ENCODE data around the gene ZNF582. TPM values are rescaled to one million over a fixed set of nuclear protein-coding genes. Genes with fewer than 3 reads are reported as not detected.

ZNF582 gene
- total and polyA plus RNA-seq, 10 donors: 2.7 to 8.1 (median 4.9) TPM

- peak; percentile 98 for DNase-seq
- Histone ChIP-seq H3K36me3 (peaks cover 9 to 58% (median 31%) of the 10 kb centered on the region in 6 donors), H3K27me3 (replicated peaks in 1 of 7) (no peaks in the 10 kb centered on the region), H3K9me3 (peaks cover 7 to 77% (median 71%) of the 10 kb centered on the region in 8 donors), H3K4me3 (peak within 1 kb of the TSS; percentile 49 to 85 (median 68)), H3K27ac (peak within 1 kb of the TSS; percentile 96 to 99 (median 98)), H3K4me1 (peaks cover 0 to 27% (median 21%) of the 10 kb centered on the region in 6 donors)
- TF ChIP-seq POLR2A (IDR thresholded peaks at IDR 0.05) (no peak), POLR2AphosphoS5 (IDR thresholded peaks at IDR 0.05) (peak; percentile 73 to 88 (median 83)), CTCF (IDR thresholded peaks at IDR 0.05 in 8 of 11, conservative IDR thresholded peaks at IDR 0.05 in 3 of 11) (peak in 2 of 11 experiments; percentile 8 to 24)
- intact Hi-C loops (cut with DNase I; ENCODE audit: low total_unique reads): no loop called here
- WGBS, 5 donors: 0 to 1% (median 1%) methylated on average over 46 to 70 of the region's 70 CpGs
Measured at GRCh38 chr19:56403764-56404704, 10.7 kb upstream of the ZNF582 start, which contains the start of gene ZNF583. TSS of gene ZNF583 (plus strand) at chr19:56404332. CDS start at chr19:56407115, 2,783 bp downstream.

GRCh38 chr19:56403261-56403660 lies 9.9 kb upstream of the ZNF582 start:
- no peak for DNase-seq
- peaks cover 4 to 58% (median 31%) of the 10 kb centered on the region in 6 donors for H3K36me3 ChIP-seq
- H3K9me3 ChIP-seq: peaks cover 6 to 77% (median 71%) of the 10 kb centered on the region in 8 donors
- peaks cover 0 to 27% (median 21%) of the 10 kb centered on the region in 6 donors for H3K4me1 ChIP-seq
- H3K4me3 ChIP-seq: peak overlapping the region; percentile 49 to 85 (median 68)
- TF ChIP-seq POLR2AphosphoS5 (IDR thresholded peaks at IDR 0.05): no peak
- TF ChIP-seq POLR2A (IDR thresholded peaks at IDR 0.05): no peak
- no peak for TF ChIP-seq CTCF (IDR thresholded peaks at IDR 0.05 in 8 of 11, conservative IDR thresholded peaks at IDR 0.05 in 3 of 11)
- intact Hi-C loops (cut with DNase I; ENCODE audit: low total_unique reads): no loop called here
- no peaks in the 10 kb centered on the region for H3K27me3 ChIP-seq (replicated peaks in 1 of 7)
- H3K27ac ChIP-seq: peak overlapping the region; percentile 96 to 99 (median 98)
- WGBS, 5 donors: 26 to 34% (median 29%) methylated on average over 9 of the region's 9 CpGs

- no peak for TF ChIP-seq POLR2AphosphoS5 (IDR thresholded peaks at IDR 0.05)
- no peak for TF ChIP-seq CTCF (IDR thresholded peaks at IDR 0.05 in 8 of 11, conservative IDR thresholded peaks at IDR 0.05 in 3 of 11)
- no peak for TF ChIP-seq POLR2A (IDR thresholded peaks at IDR 0.05)
- no peaks in the 10 kb centered on the region for H3K27me3 ChIP-seq (replicated peaks in 1 of 7)
- no peak overlapping the region for H3K4me3 ChIP-seq
- H3K9me3 ChIP-seq: peaks cover 6 to 77% (median 69%) of the 10 kb centered on the region in 8 donors
- no peak overlapping the region for H3K27ac ChIP-seq
- DNase-seq: no peak
- H3K36me3 ChIP-seq: peaks cover 0 to 52% (median 21%) of the 10 kb centered on the region in 6 donors
- H3K4me1 ChIP-seq: peaks cover 0 to 25% (median 20%) of the 10 kb centered on the region in 6 donors
- intact Hi-C loops (cut with DNase I; ENCODE audit: low total_unique reads): no loop called here
- 94 to 99% (median 96%) methylated on average over 4 of the region's 4 CpGs for WGBS, 5 donors
Measured at GRCh38 chr19:56400485-56400884, 7.2 kb upstream of the ZNF582 start.

DNA sequence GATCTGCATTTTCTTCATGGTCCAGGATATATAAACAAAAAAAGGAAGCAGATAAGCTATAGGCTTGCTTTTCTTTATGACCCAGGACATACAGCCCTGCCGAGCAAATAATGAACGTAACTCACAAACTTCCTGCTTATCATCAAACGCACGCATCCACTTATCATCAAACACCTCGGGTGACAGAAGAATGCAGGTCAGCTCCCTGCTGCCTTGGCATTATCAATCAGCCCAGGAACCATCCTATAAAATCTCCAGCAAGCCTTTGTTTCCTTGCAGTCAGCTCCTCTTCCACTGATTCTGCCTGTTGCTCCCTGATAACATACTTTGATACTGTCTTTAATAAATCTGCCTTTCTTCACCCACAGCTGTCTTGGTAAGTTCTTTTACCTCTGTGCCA lies 5.5 kb upstream of the ZNF582 start:
- Histone ChIP-seq H3K4me1 (peaks cover 0 to 19% (median 14%) of the 10 kb centered on the region in 6 donors), H3K4me3 (no peak overlapping the region), H3K27me3 (replicated peaks in 1 of 7) (no peaks in the 10 kb centered on the region), H3K27ac (no peak overlapping the region), H3K36me3 (peaks cover 0 to 52% (median 21%) of the 10 kb centered on the region in 6 donors), H3K9me3 (peaks cover 6 to 91% (median 86%) of the 10 kb centered on the region in 8 donors)
- 86 to 94% (median 91%) methylated on average over 5 of the region's 5 CpGs for WGBS, 5 donors
- no peak for DNase-seq
- intact Hi-C loops (cut with DNase I; ENCODE audit: low total_unique reads): no loop called here
- TF ChIP-seq CTCF (IDR thresholded peaks at IDR 0.05 in 8 of 11, conservative IDR thresholded peaks at IDR 0.05 in 3 of 11) (no peak), POLR2AphosphoS5 (IDR thresholded peaks at IDR 0.05) (no peak), POLR2A (IDR thresholded peaks at IDR 0.05) (no peak)

Measured in spleen (tissue), 11 donors.